Natural killer cell treated with Interleukin-12 subunit alpha and Interleukin-12 subunit beta and Interleukin-15 and Interleukin-18, amount 100 ng/mL, for 72 hours (primary cell): ENCODE data around the gene RASIP1. TPM values are rescaled to one million over a fixed set of nuclear protein-coding genes. Genes with fewer than 3 reads are reported as not detected.

Experiments used
- ATAC-seq, 2 donors: fragments of 150-1000 bp; cut with Tn5 transposase in 1 of 2; sonication (Bioruptor Pico), chemical (Tn5 transposase) in 1 of 2; 2 replicates each; pipeline ENCODE4 v1.10.0; 2021
- DNase-seq: peaks from one replicate; pipeline ENCODE4 v3.0.0; 2022; ENCODE audit warnings: low spot score
- H3K27ac Mint-ChIP-seq, 2 donors: 1 replicate in 1 of 2; 2 replicates in 1 of 2; pipeline ENCODE4 v1.8.0; 2022; ENCODE audit warnings: mixed read lengths in 2 of 2, mild to moderate bottlenecking in 1 of 2, moderate library complexity in 1 of 2
- H3K27me3 Mint-ChIP-seq, 2 donors: 1 replicate in 1 of 2; 2 replicates in 1 of 2; pipeline ENCODE4 v1.8.0; 2022; ENCODE audit warnings: mixed read lengths in 2 of 2
- H3K36me3 Mint-ChIP-seq: one replicate; pipeline ENCODE4 v1.8.0; 2022; ENCODE audit warnings: mixed read lengths
- H3K4me1 Mint-ChIP-seq, 2 donors: 1 replicate in 1 of 2; 2 replicates in 1 of 2; pipeline ENCODE4 v1.8.0; 2022; ENCODE audit warnings: low read depth in 2 of 2, mixed read lengths in 2 of 2, mild to moderate bottlenecking in 1 of 2
- H3K4me3 Mint-ChIP-seq: one replicate; pipeline ENCODE4 v1.8.0; 2022; ENCODE audit warnings: mixed read lengths
- H3K9me3 Mint-ChIP-seq: 2 replicates; pipeline ENCODE4 v1.8.0; 2022; ENCODE audit warnings: mixed read lengths
- total RNA-seq, 2 donors: library from RNA; stranded (reverse); gene quantifications; one replicate each; pipeline ENCODE4 v1.2.3, GENCODE V29; 2022

Gene RASIP1
- total RNA-seq, 2 donors from 2014 or later, result 0.12 to 0.95 TPM

- no peak for DNase-seq
- Mint-ChIP-seq H3K4me3 (no peak overlapping the region), H3K36me3 (peaks cover 4% of the 10 kb centered on the region), H3K27ac (no peak overlapping the region), H3K9me3 (no peaks in the 10 kb centered on the region), H3K27me3 (peaks cover 19 to 20% of the 10 kb centered on the region in 2 donors), H3K4me1 (peaks cover 22 to 29% of the 10 kb centered on the region in 2 donors)
- no peak for ATAC-seq
Measured at GRCh38 chr19:48750351-48750750, 9.9 kb upstream of the RASIP1 start.

DNA sequence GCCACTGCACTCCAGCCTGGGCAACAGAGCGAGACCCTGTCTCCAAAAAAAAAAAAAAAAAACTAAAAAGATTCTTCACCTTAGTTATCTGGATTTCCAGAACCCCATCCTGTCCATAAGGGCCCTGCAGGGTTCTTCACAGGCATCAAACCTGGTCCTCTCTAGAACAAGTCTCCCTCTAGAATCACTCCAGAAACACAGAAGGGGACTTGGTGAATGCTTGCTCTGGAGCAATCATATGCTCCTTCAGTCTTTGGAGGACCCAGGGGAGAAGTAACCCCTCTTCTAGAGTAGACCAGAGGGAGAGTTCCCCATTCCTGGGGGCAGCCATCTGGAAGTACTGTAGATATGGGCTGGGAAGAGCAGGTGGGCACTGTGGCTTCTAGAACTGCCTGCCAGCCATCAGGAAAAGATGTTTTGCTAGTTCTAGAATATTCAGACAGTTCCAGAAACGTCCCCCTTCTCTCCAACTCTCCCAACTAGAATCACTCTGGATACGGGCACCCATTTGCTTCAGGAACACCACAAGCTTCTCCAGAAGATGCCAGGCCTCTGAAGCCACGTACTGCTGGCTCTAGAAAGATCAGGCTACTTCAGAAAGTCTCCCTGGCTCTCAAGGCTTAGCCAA, 9.3 kb upstream of the RASIP1 start:
- peaks cover 26 to 29% of the 10 kb centered on the region in 2 donors for H3K4me1 Mint-ChIP-seq
- H3K27ac Mint-ChIP-seq, result no peak overlapping the region
- no peaks in the 10 kb centered on the region for H3K9me3 Mint-ChIP-seq
- peaks cover 19 to 20% of the 10 kb centered on the region in 2 donors for H3K27me3 Mint-ChIP-seq
- DNase-seq, result no peak
- H3K36me3 Mint-ChIP-seq, result peaks cover 4% of the 10 kb centered on the region
- no peak for ATAC-seq
- no peak overlapping the region for H3K4me3 Mint-ChIP-seq

DNA sequence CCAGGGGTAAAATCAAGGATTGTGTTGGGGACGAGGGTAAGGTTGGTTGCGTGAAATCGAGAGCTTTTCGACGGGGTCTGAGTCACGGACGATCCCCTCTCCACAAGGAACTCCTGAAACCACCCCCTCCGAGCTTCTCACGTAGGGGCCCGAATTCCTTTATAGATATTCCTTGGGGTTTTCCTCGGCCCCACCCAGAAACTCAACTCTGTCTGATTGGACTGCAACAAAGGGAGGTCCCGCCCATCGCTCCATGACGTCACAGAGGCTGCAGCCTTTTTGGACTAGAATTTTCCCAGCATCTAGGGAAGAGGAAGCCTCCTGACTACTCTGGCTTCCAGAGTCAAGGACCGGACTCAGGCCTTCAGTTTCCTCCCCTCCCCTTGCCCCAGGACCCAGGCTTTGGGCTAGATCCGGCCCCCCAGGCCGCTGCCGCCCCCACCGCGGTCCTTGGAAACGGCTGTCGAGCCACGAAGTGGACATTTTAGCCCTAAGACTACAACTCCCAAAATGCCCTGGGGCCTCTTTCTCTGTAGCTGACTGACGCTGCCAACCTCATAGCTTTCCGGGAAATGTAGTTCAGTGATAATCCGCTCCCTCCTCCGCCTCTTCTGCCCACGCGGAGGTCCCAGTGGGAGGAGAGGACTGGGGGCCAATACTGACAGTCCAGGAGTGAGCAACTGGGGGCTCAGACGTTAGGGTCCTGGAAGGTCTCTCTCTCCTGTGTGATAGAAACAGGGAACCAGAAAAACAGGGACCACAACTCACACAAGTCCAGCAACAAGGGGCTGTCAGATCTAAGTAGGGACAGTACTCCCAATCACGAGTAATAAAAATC, 6.5 kb upstream of the RASIP1 start, which contains the start of gene IZUMO1:
TSS of gene IZUMO1 (minus strand) at position 172 of the 838 bp plus-strand sequence. CDS start 1,050 bp downstream, outside the sequence.
- DNase-seq, result peak; percentile 69
- H3K4me3 Mint-ChIP-seq, result peak within 1 kb of the TSS; percentile 30
- peak within 1 kb of the TSS in 1 of 2 donors; percentile 24 for H3K27ac Mint-ChIP-seq

GRCh38 chr19:48746110-48746509, 5.7 kb upstream of the RASIP1 start:
- Mint-ChIP-seq H3K9me3 (no peaks in the 10 kb centered on the region), H3K4me3 (no peak overlapping the region), H3K4me1 (peaks cover 17 to 20% of the 10 kb centered on the region in 2 donors), H3K27ac (peak overlapping the region in 1 of 2 donors; percentile 24), H3K27me3 (peaks cover 11 to 15% of the 10 kb centered on the region in 2 donors), H3K36me3 (peaks cover 4% of the 10 kb centered on the region)
- no peak for ATAC-seq
- no peak for DNase-seq

More for the DNA sequence above, 6.5 kb upstream of the RASIP1 start, which contains the start of gene IZUMO1:
- peaks cover 11 to 15% of the 10 kb centered on the region in 2 donors for H3K27me3 Mint-ChIP-seq
- peak; percentile 84 to 88 for ATAC-seq
- no peaks in the 10 kb centered on the region for H3K9me3 Mint-ChIP-seq
- H3K36me3 Mint-ChIP-seq, result peaks cover 4% of the 10 kb centered on the region
- H3K4me1 Mint-ChIP-seq, result peaks cover 19 to 25% of the 10 kb centered on the region in 2 donors

- Mint-ChIP-seq H3K9me3 (no peaks in the 10 kb centered on the region), H3K27ac (peak overlapping the region in 1 of 2 donors; percentile 24), H3K4me3 (no peak overlapping the region), H3K4me1 (peaks cover 14 to 17% of the 10 kb centered on the region in 2 donors), H3K27me3 (peaks cover 11 to 12% of the 10 kb centered on the region in 2 donors), H3K36me3 (peaks cover 4% of the 10 kb centered on the region)
- DNase-seq (no peak), ATAC-seq (peak; percentile 69 to 83)
Measured at GRCh38 chr19:48745208-48745995, 5.0 kb upstream of the RASIP1 start.

DNA sequence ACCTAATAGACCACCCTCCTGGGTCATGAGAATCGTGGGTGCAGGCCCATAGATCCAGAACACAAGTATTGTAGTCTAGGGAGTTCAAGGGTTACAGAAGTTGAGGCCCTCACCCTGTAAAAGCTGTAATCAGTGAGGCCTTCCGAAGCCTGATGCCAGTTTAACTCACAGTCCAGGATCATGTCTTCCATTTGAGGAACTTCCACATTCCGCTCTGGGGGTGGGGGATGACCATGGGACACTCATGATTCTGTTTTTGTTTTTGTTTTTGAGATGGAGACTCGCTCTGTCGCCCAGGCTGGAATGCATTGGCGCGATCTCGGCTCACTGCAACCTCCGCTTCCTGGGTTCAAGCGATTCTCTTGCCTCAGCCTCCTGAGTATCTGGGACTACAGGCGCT, 1.7 kb upstream of the RASIP1 start:
- Mint-ChIP-seq H3K36me3 (peaks cover 4% of the 10 kb centered on the region), H3K27me3 (peaks cover 11 to 17% of the 10 kb centered on the region in 2 donors), H3K4me1 (peaks cover 17 to 24% of the 10 kb centered on the region in 2 donors), H3K27ac (no peak overlapping the region), H3K4me3 (no peak overlapping the region), H3K9me3 (no peaks in the 10 kb centered on the region)
- ATAC-seq, result no peak
- no peak for DNase-seq

- ATAC-seq (no peak), DNase-seq (no peak)
- Mint-ChIP-seq H3K4me3 (no peak overlapping the region), H3K27me3 (peaks cover 9 to 16% of the 10 kb centered on the region in 2 donors), H3K9me3 (no peaks in the 10 kb centered on the region), H3K36me3 (peaks cover 4% of the 10 kb centered on the region), H3K4me1 (peaks cover 17 to 20% of the 10 kb centered on the region in 2 donors), H3K27ac (no peak overlapping the region)
Measured at GRCh38 chr19:48741129-48741999, 954 bp upstream of the RASIP1 start.

DNA sequence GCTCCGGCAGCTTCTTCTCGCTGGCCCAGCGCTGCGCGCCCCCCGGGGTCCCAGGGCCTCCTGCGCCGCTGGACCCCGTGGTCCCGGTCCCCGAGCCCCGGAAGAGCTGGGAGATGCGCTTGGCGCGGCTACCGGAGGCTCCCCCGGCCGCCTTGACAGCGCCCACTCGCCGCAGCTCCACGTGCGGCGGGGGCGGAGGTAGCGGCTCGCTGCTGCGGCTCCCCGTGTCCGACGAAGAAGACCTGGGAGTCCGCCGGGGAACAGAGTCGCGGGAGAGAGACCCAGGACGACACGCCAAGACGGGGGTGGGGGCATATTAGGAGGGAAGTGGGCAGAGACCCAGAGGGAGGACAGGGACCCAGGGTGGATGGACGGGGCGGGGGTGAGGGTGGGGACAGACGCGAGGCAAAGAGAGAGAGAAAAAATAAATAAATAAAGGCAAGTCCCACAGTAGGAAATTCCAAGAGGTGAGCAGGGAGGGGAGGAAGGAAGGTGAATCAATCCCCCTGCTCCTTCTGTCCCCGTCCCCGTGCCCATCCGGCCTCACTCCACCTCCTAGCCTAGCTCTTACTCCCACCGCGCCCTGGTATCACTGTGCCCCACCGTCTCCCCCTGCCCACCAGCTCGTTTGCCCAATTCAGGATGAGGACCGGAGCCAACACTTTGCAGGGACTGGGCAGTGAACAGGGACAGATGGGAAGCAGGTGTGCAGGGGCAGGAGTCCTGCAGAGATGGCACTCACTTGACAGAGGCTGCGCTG, 826 bp downstream of the RASIP1 start:
- no peak for DNase-seq
- Mint-ChIP-seq H3K27me3 (peaks cover 0 to 10% of the 10 kb centered on the region in 2 donors), H3K4me1 (peaks cover 6 to 11% of the 10 kb centered on the region in 2 donors), H3K9me3 (no peaks in the 10 kb centered on the region), H3K27ac (no peak overlapping the region), H3K4me3 (no peak overlapping the region), H3K36me3 (no peaks in the 10 kb centered on the region)
- ATAC-seq, result peak in 1 of 2 donors; percentile 0

DNA sequence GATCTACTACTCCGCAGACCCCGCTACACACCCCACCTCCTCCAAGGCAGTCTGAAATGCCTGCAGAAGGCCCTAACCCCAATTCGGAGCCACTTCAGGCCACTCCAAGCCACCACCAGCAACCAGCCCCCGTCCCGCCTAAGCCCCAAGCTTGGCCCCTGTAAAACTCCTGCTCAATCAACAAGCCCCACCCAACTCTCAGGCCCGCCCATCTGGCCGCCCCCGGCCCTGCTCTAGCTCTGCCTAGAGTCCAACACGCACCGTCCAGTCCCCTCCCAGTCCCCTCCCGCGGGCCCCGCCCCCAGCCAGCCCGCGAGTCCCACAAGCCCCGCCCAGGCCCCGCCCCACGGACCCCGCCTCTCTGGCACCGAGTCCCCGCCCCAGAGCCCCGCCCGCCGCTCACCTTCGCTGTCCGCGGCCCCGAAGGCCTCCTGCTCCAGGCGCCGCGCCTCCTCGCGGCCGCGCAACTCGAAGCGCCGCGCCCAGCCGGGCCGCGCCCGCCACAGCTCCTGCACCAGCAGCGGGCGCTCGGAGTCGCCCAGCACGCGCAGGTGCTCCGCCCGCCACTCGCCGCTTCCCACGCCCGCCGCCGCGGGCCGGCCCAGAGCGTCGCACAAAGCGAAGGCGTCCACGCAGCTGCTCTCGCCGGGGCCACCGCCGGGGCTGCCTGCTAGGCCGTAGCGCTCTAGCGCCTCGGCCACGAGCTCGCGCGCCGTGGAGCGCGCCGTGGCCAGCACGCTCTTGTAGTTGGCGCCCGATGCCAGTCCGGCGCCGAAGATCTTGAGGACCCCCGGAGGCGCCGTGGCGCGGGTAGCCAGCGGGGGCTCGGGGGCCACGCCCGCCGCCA, 1.6 kb downstream of the RASIP1 start:
- peaks cover 0 to 5% of the 10 kb centered on the region in 2 donors for H3K27me3 Mint-ChIP-seq
- peak; percentile 96 to 97 for ATAC-seq
- DNase-seq, result peak; percentile 90
- no peak overlapping the region for H3K27ac Mint-ChIP-seq
- peak overlapping the region; percentile 49 for H3K4me3 Mint-ChIP-seq
- H3K4me1 Mint-ChIP-seq, result peaks cover 6 to 11% of the 10 kb centered on the region in 2 donors
- H3K9me3 Mint-ChIP-seq, result no peaks in the 10 kb centered on the region
- no peaks in the 10 kb centered on the region for H3K36me3 Mint-ChIP-seq

DNA sequence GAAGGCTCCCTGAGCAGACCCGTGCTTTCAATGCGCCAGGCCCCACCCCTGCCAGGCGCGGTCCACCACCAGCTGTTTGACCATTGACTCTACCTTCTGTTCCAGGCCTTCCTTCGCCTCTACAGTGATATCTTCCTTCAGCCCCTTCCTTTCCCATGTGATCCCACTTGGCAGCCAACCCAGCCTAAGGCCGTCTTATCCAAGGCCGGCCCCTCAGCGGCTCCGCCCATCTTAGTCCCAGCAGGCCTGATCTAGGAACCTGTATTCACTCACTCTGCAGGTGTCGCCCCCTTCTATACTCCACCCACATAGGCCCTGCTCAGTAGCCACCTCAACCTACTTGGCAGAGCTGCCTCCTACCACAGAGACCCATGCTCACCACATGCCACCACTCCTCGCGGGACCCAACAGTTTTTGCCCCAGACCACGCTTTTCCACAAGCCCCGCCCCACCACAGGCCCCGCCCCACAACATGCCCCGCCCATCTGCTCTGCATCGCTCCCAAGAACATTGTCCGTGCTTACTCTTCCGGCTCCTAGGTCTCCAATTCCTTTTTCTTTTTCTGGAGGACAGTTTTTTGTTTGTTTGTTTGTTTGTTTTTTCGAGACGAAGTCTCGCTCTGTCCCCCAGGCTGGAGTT, 2.9 kb downstream of the RASIP1 start:
- Mint-ChIP-seq H3K4me1 (peaks cover 3 to 11% of the 10 kb centered on the region in 2 donors), H3K9me3 (no peaks in the 10 kb centered on the region), H3K36me3 (no peaks in the 10 kb centered on the region), H3K27ac (no peak overlapping the region), H3K27me3 (peaks cover 6 to 9% of the 10 kb centered on the region in 2 donors), H3K4me3 (peak overlapping the region; percentile 27)
- no peak for ATAC-seq
- DNase-seq, result no peak

GRCh38 chr19:48735031-48735615, 5.3 kb downstream of the RASIP1 start:
- Mint-ChIP-seq H3K9me3 (no peaks in the 10 kb centered on the region), H3K36me3 (no peaks in the 10 kb centered on the region), H3K4me3 (no peak overlapping the region), H3K4me1 (peaks cover 3 to 11% of the 10 kb centered on the region in 2 donors), H3K27me3 (peaks cover 17% of the 10 kb centered on the region in 2 donors), H3K27ac (no peak overlapping the region)
- DNase-seq, result no peak
- ATAC-seq, result no peak
